HUDEP-2 (cell line): ENCODE measurements around the gene CARD6.
"Not testable (repeated sequence)": the region's sequence is repeated elsewhere in the genome, so short reads cannot be mapped to it uniquely, and the experiment has no call there.

Source experiments
- DNase-seq, 76 experiments: peaks; one replicate each; lab custom pipeline; 2025; ENCODE audit not compliant: unreplicated experiment in 76 of 76; lab: John Stamatoyannopoulos, UW

Gene CARD6

DNA sequence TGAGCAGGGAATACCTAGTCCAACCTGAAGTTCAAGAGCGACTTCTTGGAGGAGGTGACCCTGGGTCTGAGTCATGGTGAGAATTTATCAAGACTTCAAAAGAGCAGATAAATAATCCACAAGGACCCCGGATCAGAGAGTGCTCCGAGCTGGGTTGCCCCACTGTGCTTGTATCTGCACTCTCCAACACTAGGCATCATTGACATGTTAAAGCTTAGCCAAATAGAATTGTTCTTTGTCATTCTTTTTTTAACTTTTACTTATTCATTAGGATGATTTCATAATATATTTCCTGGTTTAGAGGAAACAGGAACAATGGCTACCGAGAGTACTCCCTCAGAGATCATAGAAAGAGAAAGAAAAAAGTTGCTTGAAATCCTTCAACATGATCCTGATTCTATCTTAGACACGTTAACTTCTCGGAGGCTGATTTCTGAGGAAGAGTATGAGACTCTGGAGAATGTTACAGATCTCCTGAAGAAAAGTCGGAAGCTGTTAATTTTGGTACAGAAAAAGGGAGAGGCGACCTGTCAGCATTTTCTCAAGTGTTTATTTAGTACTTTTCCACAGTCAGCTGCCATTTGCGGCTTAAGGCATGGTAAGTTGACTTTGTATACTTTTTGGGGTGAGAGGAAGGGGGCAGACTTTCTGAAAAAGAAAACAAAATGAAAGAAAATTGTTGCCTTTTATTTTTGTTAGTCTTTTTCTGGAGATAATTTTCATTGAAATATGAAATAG, at the start of gene CARD6:
CARD6 (plus strand) TSS at position 300 of the 738 bp plus-strand sequence; CDS start at position 316, 16 bp downstream.
- peak in 24 of 76 experiments; percentile 5 to 61 (median 30) for DNase-seq

DNA sequence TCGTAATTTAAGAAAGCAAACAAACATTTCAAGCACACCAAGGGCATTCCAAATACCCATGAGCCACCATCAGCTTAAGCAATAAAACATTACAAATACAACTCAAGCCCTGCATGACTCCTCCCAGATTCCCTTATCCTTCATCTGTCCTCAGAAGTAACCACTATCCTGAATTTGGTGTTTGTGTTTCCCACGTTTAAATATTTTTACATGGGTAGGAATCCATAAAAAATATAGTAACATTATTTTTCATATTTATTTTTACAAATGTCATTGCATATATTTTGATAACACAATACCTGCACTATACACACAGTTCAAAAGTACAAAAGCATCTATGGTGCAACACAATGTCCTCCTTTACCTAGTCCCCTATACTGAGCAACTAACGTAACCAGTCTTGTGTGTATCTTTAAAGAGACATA, 49.4 kb upstream of the CARD6 start:
- DNase-seq = peak in 3 of 76 experiments; percentile 6 to 20 (median 12)

GRCh38 chr5:40792691-40793090, 48.5 kb upstream of the CARD6 start:
- DNase-seq = not testable (repeated sequence)

GRCh38 chr5:40794340-40794739, 46.8 kb upstream of the CARD6 start:
- DNase-seq = not testable (repeated sequence)

GRCh38 chr5:40794877-40795276, 46.3 kb upstream of the CARD6 start:
- DNase-seq = not testable (repeated sequence)

DNA sequence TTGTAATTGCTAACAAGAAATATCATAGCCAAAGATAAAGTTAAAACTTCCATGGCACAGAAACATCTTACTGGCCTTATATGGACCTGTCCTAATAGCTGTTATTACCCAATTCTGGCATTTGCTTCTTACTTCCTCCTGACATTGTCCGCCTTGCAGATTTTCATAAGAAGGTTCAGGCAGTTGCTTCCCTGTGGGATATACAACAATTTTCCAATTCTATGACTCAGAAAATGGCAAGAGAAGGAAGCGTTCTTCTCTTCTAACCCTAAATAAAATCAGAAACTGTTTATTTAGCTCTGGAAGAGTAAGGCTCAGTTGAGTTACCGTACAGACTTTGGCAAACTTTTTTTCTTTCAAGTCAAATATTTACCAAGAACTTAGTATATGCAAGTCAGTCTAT, 44.7 kb upstream of the CARD6 start:
- no peak for DNase-seq

DNA sequence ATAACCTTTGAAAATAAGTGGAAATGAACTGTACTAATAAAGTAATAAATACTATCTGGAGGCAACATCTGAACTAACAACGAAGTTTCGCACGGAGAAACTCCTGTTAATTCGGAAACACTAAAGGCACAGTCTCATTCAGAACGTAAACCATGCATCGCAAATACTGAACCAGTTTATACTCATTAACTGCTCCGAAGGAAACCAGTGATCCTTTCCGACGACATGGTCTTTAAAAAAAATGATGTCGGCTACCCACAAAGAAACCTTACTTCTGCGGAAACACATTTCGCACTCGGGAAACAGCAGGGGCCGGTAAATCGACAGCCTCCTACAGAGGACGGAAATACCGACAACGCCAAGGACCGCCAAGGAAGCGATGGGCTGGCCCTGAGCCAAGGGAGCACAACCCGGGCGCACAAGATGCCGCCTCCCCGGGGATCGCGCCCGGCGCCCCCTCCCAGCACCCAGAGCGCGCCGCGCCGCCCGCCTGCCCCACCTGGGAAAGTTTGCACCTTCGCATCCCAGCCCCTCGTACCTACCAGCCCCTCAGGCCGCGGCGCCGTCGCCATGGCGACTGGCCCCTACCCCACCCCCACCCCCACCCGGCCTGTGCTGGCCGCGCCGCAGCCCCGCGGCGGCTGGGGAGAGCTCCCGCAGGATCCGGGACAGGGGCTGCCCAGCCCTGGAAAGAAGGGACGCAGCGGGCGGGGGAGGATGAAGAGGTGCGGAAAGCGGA, 43.7 kb upstream of the CARD6 start:
- DNase-seq = peak in 72 of 76 experiments; percentile 8 to 75 (median 62)

GRCh38 chr5:40798012-40798800, 43.0 kb upstream of the CARD6 start, which contains the start of gene PRKAA1:
Gene PRKAA1, minus strand, starts transcription at chr5:40798374. Its CDS starts 185 bp downstream, at chr5:40798189.
- DNase-seq = peak in 73 of 76 experiments; percentile 14 to 91 (median 78)

DNA sequence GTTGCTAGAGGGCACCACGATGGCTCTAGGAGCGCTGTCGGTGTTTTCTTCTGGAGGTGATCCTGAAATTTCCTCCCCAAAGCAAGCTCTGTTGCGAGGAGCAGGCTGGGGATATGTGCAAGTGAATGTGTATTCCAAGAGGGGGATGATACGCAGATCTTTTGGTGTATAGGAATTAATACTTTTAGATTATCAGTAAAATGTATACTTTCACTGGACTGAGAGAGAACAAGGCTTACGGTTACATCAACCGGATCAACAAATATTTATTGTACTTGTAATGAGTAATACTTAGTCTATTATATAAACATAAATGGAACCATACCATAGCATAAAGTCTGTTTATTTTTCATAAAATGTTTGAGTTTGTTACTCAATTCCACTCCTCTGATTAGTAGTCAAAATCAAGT, 42.4 kb upstream of the CARD6 start:
- peak in 6 of 76 experiments; percentile 17 to 44 (median 39) for DNase-seq

DNA sequence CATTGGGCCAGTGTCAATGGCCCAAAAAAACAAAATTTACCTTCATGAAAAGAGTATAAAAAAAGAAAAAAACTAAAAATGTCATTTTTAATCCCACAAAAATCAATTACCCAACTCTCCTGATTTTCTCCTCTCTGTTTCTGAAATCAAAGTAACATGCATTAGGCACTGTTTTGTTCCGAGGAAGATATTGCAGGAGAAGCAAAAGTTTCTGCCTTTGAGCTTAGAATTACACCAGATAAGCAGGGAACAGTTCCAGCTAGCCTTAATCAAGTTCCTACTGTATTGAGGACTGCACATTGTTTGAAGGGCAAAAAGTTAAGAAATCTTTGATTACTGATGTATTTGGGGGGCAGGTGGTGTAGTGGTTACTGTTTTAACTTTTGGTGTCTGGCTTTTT, 41.9 kb upstream of the CARD6 start:
- DNase-seq = peak in 3 of 76 experiments; percentile 8 to 12 (median 12)

DNA sequence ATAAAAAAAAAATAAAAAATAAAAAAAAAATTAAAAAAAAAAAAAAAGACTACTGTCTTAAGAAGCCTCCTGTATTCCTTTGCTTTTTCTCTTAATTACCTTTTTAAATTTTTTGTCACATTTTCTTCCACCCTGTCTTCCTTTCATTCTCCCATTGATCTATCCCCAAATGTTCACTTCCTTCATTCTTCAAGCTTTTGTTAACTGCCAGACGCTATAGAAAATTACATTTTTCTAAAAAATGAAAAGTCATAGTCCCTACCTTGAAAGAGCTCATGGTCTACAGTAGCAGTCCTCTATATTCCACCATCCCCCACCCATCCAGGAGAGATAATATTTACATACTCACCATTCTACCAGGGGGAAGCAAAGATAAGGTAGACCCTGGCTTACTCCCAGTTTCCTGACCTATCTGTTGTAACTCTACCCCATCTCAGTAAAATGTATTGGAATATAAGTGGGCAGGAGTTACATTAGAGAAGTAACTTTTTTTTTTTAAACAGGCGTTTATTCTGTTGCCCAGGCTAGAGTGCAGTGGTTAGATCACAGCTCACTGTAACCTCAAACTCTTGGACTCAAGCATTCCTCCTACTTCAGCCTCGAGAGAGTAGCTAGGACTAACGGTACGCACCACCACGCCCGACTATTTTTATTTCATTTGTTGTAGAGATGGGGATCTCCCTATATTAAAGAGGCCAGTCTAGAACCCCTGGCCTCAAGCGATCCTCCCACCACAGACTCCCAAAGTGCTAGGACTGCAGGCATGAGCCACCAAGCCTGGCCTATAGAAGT, 39.2 kb upstream of the CARD6 start:
- peak in 73 of 76 experiments; percentile 17 to 95 (median 69) for DNase-seq

DNA sequence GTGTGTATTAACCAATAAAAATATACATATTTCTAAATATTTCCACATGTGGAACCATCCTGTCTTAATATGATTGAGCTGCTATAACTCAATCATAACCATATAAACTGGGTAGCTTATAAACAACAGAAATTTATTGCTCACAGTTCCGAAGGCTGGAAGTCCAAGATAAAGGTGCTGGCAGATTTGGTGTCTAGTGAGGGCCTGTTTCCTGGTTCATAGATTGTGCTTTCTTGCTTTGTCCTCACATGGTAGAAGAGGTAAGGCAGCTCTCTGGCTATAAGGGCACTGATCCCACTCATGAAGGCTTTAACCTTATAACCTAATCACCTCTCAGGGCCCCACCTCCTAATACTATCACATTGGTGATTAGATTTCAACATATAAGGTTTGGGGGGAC, 29.0 kb upstream of the CARD6 start:
- no peak for DNase-seq

DNA sequence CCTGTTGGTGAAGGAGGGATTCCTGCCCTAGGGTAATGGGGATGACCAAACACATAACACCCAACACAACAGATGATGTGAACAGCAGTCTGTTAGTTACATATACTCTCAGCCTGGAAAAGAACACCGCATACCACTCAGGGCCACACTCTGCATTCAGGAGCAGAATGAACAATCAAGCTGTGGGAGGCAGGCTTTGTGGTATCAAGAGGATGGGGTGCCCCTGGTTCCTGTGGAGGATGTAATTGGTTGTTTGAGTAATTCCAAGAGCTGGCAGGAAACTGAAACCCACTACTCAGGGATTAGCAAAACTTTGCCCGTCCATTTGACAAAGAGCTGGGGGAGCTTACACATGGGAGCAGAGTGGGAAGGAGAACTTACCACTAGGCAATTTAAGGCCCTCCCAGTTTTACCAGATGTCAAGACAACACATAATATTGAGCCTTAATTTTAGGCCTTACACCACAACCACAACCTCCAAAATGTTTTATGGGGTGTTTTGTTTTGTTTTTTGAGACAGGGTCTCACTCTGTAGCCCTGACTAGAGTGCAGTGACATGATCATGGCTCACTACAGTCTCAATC, 27.4 kb upstream of the CARD6 start:
- no peak for DNase-seq

DNA sequence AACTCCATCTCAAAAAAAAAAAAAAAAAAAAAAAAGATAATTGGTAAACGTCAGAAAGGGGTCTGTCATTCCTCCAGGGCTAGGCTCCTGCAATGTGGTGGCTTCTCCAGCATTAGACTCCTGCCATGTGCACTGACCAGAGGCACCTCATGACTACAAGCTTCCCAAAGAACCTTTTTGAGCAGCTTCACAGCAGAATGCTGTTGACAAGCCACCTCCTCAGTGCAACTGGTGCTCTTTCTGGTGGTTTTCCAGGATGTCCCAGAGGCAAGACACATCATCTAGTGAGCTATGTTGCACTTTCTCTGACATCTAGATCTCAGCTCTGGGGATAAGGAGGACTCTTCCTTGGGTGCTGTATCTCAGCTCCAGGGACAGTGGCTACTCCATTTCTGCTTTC, 17.7 kb upstream of the CARD6 start:
- DNase-seq = no peak

GRCh38 chr5:40825461-40826043, 15.6 kb upstream of the CARD6 start:
- DNase-seq = peak in 2 of 76 experiments; percentile 7 to 29

DNA sequence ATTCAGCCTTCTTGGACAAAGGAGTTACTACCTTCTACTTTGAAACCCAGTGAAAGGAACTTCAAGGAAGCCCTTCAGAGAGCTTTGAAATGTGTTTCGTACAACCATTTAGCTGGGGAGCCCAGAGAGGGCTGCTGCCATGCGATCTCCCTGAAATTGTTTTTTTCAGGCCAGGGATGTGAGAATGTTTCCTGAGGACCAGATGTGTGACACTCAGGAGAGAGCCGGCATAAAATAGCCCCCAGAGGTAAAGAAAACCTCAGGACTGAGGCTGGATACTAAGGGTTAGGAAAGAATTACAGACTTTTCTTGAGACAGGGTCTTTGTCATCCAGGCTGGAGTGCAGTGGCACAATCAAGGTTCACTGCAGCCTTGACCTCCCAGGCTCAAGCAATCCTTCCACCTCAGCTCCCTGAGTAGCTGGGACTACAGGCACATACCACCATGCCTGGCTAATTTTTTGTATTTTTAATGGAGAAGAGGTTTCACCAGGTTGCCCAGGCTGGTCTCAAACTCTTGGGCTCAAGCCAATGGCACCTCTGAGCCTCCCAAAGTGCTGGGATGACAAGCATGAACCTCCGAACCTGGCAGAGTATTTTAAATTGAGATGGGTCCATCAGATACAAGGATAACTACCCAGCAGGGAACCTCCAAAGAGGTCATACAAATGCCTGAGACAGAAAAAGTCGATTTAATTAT, 14.5 kb upstream of the CARD6 start:
- DNase-seq = no peak

- DNase-seq = no peak
Measured at GRCh38 chr5:40827188-40827977, 13.8 kb upstream of the CARD6 start.
